BLaER1 (cell line): ENCODE results near the gene P2RY6.
A peak's percentile ranks its signal among the peaks of the same experiment; 100 is the strongest.

Experiments used
- H3K27ac ChIP-seq: shearing (Covaris generic); formaldehyde crosslinking; 2 replicates; pipeline ENCODE4 v1.8.1; 2022
- H3K27me3 ChIP-seq: shearing (Covaris generic); formaldehyde crosslinking; 2 replicates; pipeline ENCODE4 v1.8.1; 2022
- H3K36me3 ChIP-seq: shearing (Covaris generic); formaldehyde crosslinking; 2 replicates; pipeline ENCODE4 v1.8.1; 2022
- H3K4me1 ChIP-seq: shearing (Covaris generic); formaldehyde crosslinking; 2 replicates; pipeline ENCODE4 v1.8.1; 2022
- H3K4me2 ChIP-seq: shearing (Covaris generic); formaldehyde crosslinking; 2 replicates; pipeline ENCODE4 v1.8.1; 2022
- H3K4me3 ChIP-seq: shearing (Covaris generic); formaldehyde crosslinking; 2 replicates; pipeline ENCODE4 v1.8.1; 2022
- H3K9ac ChIP-seq: shearing (Covaris generic); formaldehyde crosslinking; 2 replicates; pipeline ENCODE4 v1.8.1; 2022
- H3K9me3 ChIP-seq: shearing (Covaris generic); formaldehyde crosslinking; 2 replicates; pipeline ENCODE4 v1.8.1; 2022
- H4K20me1 ChIP-seq: shearing (Covaris generic); formaldehyde crosslinking; 2 replicates; pipeline ENCODE4 v1.8.1; 2022
- Cebpa-rat ChIP-seq: shearing (Covaris generic); IDR thresholded peaks from 2 replicates; pipeline ENCODE4 v1.8.1; 2022

P2RY6 gene

DNA sequence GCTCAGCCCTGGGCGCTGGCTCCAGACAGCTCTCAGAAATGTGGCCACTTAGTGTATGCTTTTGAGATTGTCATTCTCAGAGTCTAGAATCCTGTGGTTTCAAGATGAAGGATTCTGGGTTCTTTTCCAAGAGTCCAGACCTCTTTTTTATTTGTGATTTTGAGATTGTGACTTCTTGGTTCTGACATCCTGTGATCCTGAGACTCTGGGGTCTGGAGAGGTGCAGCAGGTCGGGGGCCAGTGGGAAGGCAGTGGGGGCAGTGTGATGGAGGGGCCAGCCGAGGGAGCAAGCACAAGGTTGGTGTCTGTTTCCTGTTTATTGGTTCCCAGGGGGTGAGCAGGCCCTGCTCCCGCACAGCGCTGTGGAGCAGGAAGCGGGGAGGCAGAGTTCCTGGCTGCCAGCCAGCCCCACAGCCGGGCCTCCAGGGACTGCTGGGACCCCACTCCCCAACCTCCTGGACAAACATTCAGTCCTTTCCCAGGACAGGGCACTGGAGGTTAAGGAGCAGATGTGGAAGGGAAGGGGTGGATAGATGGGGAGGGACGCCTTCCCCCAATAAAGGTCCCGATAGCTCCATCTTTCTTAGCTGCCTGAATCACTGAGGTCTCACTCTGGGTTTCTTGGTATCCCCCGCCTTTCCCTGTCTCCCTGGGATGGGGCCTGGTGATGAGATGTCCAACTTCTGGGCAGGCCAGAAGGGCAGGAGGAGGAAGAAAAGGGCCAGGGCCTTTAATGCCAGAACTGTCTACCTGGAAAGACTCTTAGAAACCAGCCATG is 49.7 kb downstream of the P2RY6 start:
- H3K4me3 ChIP-seq = peak overlapping the region; percentile 25; the same call in 1 of the 2 replicates
- H3K4me2 ChIP-seq = peak overlapping the region; percentile 90
- H3K4me1 ChIP-seq = peaks cover 97% of the 10 kb centered on the region

DNA sequence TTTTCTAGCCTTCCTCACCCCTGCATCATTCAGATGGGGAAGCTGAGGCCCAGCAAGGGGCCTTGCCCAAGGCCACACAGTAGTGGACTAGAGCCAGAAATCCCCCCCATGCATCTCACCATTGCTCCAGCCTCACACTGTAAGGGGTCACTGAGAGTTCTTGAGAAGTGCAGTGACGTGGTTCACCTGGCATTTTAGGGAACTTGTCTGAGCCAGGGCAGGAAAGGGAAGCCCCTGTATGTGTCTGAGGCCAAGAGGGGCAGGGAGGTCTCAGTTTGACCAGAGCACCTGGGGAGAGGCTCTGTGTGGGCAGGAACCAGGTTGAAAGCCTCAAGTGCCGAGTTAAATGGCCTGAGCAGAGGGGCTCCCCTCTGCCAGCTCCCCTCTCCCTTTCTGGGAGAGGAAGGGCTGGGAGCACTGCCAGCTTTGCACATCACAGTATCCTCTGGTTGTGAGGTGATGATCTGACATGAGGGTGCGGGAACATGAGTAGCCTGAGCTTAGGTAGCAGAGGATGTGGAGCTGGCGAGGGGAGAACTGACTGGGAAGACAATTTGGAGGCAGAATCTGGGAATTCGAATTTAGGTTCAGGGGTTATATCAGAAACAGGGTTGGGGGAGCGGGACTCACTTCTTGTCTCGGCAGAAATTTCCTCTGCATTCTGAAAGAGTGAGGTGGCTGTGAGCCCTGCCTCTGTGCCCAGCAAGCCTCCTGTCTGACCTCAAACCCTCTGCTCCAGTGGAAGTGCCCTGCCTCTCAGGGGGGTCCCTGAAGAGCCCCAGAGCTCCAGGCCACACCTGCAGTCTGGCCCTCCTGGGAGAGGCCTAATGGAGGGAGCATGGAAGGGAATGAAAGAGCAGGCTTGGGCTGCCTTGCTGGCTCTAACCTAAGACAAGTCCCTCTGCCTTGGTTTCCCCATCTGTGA is 50.5 kb downstream of the P2RY6 start:
- Histone ChIP-seq H3K9ac (peak overlapping the region; percentile 36), H3K4me1 (peaks cover 97% of the 10 kb centered on the region), H3K36me3 (no peaks in the 10 kb centered on the region), H3K4me3 (peak overlapping the region; percentile 1; the same call in 1 of the 2 replicates), H4K20me1 (no peaks in the 10 kb centered on the region), H3K27me3 (no peaks in the 10 kb centered on the region), H3K9me3 (no peaks in the 10 kb centered on the region), H3K4me2 (peak overlapping the region; percentile 90), H3K27ac (peak overlapping the region; percentile 75)
- no peak for TF ChIP-seq Cebpa-rat

More for the DNA sequence above, 49.7 kb downstream of the P2RY6 start:
- no peaks in the 10 kb centered on the region for H3K27me3 ChIP-seq
- H3K27ac ChIP-seq = peak overlapping the region; percentile 75
- TF ChIP-seq Cebpa-rat = no peak
- H3K36me3 ChIP-seq = no peaks in the 10 kb centered on the region
- peak overlapping the region; percentile 36 for H3K9ac ChIP-seq
- no peaks in the 10 kb centered on the region for H4K20me1 ChIP-seq
- H3K9me3 ChIP-seq = no peaks in the 10 kb centered on the region

DNA sequence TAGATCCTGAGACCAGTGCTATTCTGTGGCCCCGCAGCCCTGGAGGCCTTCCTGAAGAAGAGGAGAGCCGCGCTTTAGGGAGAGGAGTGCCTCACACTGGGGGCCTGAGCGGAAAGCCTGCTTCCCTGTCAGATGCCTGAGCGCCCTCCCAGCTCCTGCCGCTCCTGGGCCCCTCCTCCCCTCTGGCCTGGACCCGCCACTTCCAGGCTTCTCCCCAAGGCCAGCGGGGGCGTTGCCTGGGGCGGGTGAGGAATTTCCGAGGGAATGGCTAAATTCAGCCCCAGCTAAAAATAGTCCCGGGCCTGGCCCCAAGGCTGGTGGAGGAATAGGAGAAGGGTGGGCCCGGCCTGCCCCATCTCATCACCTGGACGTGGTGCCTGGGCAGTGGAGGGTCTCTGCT is 51.3 kb downstream of the P2RY6 start:
- Histone ChIP-seq H3K4me2 (peak overlapping the region; percentile 90), H3K9me3 (no peaks in the 10 kb centered on the region), H3K4me1 (peaks cover 97% of the 10 kb centered on the region), H4K20me1 (no peaks in the 10 kb centered on the region), H3K36me3 (no peaks in the 10 kb centered on the region), H3K27ac (peak overlapping the region; percentile 75), H3K4me3 (no peak overlapping the region), H3K9ac (peak overlapping the region; percentile 36), H3K27me3 (no peaks in the 10 kb centered on the region)
- no peak for TF ChIP-seq Cebpa-rat

DNA sequence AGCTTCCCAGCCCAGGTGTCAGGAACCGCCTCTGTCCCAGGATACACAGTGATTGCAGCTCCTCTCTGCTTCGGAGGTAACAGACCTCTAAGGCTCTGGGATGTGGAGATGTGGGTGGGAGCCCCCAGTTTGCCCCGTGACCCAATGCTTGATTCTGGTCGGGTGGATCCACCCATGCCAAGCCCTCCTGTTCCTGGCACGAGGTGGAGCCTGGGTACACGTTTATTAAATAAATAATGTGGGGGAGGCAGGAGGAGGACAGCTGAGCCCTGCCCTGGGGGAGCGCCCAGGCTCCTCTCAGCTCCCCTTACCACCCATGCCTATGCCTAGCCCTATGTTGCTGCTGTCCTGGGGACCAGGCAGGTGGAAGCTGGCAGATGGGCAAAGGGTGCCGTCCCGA is 52.0 kb downstream of the P2RY6 start:
- H3K9me3 ChIP-seq = no peaks in the 10 kb centered on the region
- H3K9ac ChIP-seq = peak overlapping the region; percentile 17; the same call in 1 of the 2 replicates
- peaks cover 93% of the 10 kb centered on the region for H3K4me1 ChIP-seq
- peak overlapping the region; percentile 75 for H3K27ac ChIP-seq
- TF ChIP-seq Cebpa-rat = no peak
- peak overlapping the region; percentile 90 for H3K4me2 ChIP-seq
- H3K27me3 ChIP-seq = no peaks in the 10 kb centered on the region
- H3K4me3 ChIP-seq = no peak overlapping the region
- H4K20me1 ChIP-seq = no peaks in the 10 kb centered on the region
- no peaks in the 10 kb centered on the region for H3K36me3 ChIP-seq

GRCh38 chr11:73324665-73325035 is 52.5 kb downstream of the P2RY6 start:
- peak overlapping the region; percentile 75 for H3K27ac ChIP-seq
- H4K20me1 ChIP-seq = no peaks in the 10 kb centered on the region
- no peak for TF ChIP-seq Cebpa-rat
- peaks cover 89% of the 10 kb centered on the region for H3K4me1 ChIP-seq
- H3K4me2 ChIP-seq = peak overlapping the region; percentile 90
- H3K36me3 ChIP-seq = no peaks in the 10 kb centered on the region
- no peaks in the 10 kb centered on the region for H3K27me3 ChIP-seq
- no peaks in the 10 kb centered on the region for H3K9me3 ChIP-seq
- peak overlapping the region; percentile 17; the same call in 1 of the 2 replicates for H3K9ac ChIP-seq
- no peak overlapping the region for H3K4me3 ChIP-seq

DNA sequence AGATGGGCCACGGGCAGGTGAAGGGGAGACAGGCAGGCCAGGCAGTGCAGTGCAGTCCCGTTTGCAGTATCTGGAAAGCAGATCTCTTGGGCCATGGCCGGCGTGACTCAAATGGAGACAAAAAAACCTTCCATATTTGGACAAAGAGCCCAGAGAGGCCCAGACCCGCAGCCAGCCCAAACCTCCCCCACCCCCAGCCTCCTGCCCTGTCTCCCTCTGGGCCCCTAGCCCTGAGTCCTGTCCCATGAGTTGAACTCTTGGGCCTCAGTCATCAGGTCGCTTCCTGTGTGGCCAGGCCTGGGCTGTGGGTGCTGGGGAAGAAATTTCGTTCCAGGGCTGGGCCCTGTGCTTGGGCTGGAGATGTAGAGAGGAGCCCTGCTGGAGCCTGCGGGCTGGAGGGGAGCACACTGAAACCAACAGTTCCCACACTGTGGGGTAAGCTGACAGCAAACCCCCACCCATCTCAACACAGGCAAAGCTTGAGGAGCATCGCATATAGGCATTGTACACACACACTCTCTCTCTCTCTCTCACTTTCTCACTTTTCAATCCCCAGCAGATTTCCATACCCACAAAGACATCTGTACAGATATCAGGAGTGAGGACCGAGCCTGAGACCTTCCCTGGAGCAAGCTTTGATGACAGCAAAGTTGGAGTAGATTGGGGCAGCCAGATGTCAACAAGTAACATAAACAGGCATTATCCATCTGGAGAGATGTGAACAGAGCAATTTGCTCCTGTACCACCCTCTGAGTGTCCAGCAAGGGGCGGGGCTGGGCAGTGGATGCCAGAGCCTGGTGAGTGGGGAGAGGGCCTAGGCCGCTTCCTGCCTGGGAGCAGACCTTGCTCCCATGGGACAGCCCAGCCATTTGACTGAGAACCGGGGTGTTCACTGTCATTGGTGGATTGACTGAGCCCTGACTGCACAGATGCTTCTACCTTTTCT is 53.2 kb downstream of the P2RY6 start:
- TF ChIP-seq Cebpa-rat = no peak
- Histone ChIP-seq H3K4me2 (peak overlapping the region; percentile 90), H3K9ac (peak overlapping the region; percentile 17; the same call in 1 of the 2 replicates)

DNA sequence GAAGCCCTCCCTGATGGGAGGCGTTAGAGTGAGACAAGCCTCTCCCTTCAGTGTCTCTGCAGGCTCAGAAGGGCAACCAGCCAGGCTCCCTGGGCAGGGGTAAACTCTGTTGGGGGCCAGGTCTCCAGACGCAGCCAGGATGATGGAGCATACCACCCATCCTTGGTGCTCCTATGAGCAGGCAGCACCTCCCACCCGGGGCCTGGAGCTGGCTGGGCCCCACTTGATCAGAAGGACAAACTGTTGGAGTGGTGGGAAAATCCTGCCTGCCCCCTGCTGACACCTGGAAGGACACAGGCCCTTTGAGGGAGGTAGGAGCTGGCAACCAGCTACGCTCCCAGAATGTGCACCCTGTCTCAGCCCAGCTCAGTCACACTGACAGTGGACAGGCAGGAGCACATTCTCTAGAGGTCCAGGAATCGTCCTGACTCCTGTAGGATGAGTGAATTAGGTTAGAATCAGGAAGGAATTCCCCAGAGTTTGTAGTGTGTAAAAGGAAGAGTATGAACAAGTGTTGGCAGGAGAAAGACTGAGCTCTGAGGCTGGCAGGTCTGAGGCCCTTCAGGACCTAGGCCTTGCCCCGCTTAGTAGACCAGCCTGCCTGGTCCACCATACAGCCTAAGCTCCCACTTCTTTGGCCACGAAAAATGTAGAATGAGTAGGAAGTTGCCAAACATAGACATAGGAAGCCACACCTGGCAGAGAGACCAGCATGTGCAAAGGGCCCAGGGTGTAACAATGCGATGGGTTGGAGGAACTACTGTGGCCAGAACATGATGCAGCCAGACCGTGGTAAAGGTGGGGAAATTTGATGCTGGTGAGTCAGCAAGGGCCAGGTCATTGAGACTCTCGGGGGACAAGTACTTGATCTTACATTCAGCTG is 55.0 kb downstream of the P2RY6 start:
- H3K27me3 ChIP-seq = no peaks in the 10 kb centered on the region
- H3K9me3 ChIP-seq = no peaks in the 10 kb centered on the region
- peak overlapping the region; percentile 24; the same call in 1 of the 2 replicates for H3K27ac ChIP-seq
- H3K36me3 ChIP-seq = no peaks in the 10 kb centered on the region
- peaks cover 64% of the 10 kb centered on the region for H3K4me1 ChIP-seq
- H4K20me1 ChIP-seq = no peaks in the 10 kb centered on the region
- TF ChIP-seq Cebpa-rat = no peak
- H3K4me3 ChIP-seq = no peak overlapping the region
- no peak overlapping the region for H3K9ac ChIP-seq
- 0 out of 2 replicates have a peak overlapping the region, but pooled peaks have one; percentile 6 for H3K4me2 ChIP-seq

More for the DNA sequence above, 53.2 kb downstream of the P2RY6 start:
- Histone ChIP-seq H3K4me3 (no peak overlapping the region), H3K27me3 (no peaks in the 10 kb centered on the region), H3K9me3 (no peaks in the 10 kb centered on the region), H3K36me3 (no peaks in the 10 kb centered on the region), H4K20me1 (no peaks in the 10 kb centered on the region), H3K4me1 (peaks cover 82% of the 10 kb centered on the region), H3K27ac (peak overlapping the region; percentile 75)

- no peak overlapping the region for H3K4me3 ChIP-seq
- no peak overlapping the region; the same call in 1 of the 2 replicates for H3K4me2 ChIP-seq
- H4K20me1 ChIP-seq = no peaks in the 10 kb centered on the region
- H3K27me3 ChIP-seq = no peaks in the 10 kb centered on the region
- no peak for TF ChIP-seq Cebpa-rat
- H3K9ac ChIP-seq = no peak overlapping the region
- H3K27ac ChIP-seq = no peak overlapping the region
- peaks cover 56% of the 10 kb centered on the region for H3K4me1 ChIP-seq
- no peaks in the 10 kb centered on the region for H3K9me3 ChIP-seq
- no peaks in the 10 kb centered on the region for H3K36me3 ChIP-seq
Measured at GRCh38 chr11:73327812-73328364, 55.8 kb downstream of the P2RY6 start.
